Peyer's patch (tissue), 4 donors: ENCODE results near the gene CFC1.
"Not testable (repeated sequence)": the region's sequence is repeated elsewhere in the genome, so short reads cannot be mapped to it uniquely, and the experiment has no call there.

Experiments used
- POLR2A ChIP-seq, 2 donors: fragments of 450-650 bp; IDR thresholded peaks; one replicate each; pipeline ENCODE4 v1.5.1; 2017; ENCODE audit warnings: antibody characterized with exemption in 2 of 2, mild to moderate bottlenecking in 2 of 2, moderate library complexity in 2 of 2
- TF ChIP-seq, protein P1 (sequence below), 6 experiments: fragments of 450-650 bp in 4 of 6; fragments of 200-600 bp in 2 of 6; sonication (generic) in 1 of 6; IDR thresholded peaks; one replicate each; pipeline ENCODE4 v1.5.1; 2017 to 2019; ENCODE audit warnings: antibody characterized with exemption in 6 of 6, mild to moderate bottlenecking in 3 of 6, moderate library complexity in 1 of 6

DNA sequence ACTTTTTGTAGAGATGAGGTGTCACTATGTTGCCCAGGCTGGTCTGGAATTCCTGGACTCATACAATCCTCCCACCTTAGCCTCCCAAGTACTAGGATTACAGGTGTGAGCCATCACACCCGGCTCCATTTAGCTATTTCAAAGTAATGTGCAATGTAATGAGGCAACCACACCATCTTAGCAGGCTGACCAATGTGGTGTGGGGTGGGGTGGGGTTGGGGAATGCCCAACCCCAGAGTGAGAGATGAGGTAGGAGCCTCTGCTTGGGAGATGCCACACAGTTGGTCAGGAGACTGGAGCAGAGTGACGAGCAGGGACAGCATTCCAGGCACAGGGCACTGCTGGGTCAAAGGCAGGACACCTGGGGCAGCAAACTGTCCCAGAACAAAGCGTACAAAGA is 51.0 kb downstream of the CFC1 start:
- TF ChIP-seq, protein P1, sequence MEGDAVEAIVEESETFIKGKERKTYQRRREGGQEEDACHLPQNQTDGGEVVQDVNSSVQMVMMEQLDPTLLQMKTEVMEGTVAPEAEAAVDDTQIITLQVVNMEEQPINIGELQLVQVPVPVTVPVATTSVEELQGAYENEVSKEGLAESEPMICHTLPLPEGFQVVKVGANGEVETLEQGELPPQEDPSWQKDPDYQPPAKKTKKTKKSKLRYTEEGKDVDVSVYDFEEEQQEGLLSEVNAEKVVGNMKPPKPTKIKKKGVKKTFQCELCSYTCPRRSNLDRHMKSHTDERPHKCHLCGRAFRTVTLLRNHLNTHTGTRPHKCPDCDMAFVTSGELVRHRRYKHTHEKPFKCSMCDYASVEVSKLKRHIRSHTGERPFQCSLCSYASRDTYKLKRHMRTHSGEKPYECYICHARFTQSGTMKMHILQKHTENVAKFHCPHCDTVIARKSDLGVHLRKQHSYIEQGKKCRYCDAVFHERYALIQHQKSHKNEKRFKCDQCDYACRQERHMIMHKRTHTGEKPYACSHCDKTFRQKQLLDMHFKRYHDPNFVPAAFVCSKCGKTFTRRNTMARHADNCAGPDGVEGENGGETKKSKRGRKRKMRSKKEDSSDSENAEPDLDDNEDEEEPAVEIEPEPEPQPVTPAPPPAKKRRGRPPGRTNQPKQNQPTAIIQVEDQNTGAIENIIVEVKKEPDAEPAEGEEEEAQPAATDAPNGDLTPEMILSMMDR (IDR thresholded peaks at IDR 0.05): not testable (repeated sequence)
- not testable (repeated sequence) for TF ChIP-seq POLR2A (IDR thresholded peaks at IDR 0.05)
